DMS114 treated with DMSO at 0.1 percent for 48 hours (cell line): ENCODE measurements around the gene LRMDA.
A peak's percentile ranks its signal among the peaks of the same experiment; 100 is the strongest.

Experiments used
- DNase-seq: peaks from one replicate; lab custom pipeline; 2025; ENCODE audit not compliant: unreplicated experiment; lab: John Stamatoyannopoulos, UW

LRMDA gene

DNA sequence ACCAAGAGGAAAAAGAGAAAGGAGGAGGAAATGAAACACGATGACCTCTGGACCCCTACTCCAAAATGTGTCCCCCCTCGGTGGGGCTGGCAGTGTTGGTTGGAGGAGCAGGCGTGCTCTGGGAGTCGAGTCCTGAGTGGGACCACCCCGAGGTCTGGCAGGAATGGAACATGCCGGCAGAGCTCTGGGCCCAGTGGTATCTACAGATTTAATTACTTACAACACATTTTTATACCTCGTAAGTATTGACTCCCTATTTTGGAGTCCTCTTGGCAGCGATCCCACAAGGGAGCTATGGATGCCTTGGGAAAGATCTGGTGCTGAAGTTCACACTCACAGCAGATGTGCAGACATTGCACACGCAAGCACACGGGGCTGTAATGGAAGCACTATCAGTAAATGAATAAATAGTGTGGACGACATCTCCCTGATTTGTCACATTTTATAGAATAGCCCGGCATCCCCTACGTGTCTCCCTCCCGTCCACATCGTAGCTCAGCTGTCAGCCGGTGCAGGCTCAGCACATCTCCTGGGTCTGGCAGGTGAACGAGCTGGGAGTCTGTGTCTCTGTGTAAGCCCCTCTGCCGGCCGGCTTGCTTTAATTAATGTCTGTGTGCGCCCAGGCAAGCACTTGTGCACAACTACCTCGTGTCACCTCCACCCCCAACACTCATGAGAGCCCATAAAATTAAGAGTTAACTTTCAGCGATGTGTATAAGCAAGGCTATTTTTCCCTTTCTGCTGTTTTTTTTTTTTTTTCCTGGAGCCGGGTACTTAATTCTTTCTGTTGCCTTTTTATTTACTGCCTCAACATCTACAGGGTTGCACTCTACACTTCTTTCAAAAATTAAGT, 603.2 kb downstream of the LRMDA start:
- DNase-seq = no peak

DNA sequence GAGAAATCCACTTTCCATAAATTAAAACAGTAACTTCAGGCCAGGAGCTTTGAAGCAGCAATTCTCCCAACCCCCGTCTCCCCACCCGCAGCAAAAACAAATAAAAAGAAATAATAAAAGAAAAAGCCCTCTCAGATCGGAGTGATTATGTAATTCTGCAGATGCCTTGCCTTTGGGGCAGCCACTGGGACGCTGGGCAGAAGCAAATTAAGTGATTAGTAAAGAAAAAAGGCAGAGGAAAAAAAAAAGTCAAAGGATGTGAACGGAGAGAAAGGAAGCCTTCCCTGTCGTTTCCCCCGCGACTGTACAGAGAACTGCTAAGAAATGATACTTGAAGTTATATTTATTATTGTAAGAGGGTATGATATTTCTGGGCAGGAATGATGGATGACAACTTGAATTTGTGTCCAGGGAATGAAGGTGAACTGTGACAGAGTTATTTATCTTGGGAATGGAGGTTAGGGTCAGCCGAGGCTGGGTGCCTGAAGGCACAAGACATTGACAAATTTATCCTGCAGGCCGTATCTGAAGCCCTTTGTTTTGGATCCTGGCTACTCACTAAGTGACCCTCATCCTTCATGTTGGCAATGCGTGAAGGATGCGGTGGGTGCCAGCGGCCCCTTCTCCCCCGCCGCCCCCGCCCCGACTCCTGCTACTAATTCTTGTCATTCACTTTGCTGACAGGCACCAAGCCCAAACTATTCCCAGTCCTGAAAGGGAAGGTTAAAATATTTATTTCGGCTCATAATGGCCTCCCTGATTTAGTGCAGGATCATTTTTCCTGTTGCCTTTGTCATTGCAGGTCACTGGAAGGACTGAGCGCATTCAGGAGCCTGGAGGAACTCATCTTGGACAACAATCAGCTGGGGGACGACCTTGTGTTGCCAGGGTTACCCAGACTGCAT, 604.0 kb downstream of the LRMDA start:
- DNase-seq = no peak

DNA sequence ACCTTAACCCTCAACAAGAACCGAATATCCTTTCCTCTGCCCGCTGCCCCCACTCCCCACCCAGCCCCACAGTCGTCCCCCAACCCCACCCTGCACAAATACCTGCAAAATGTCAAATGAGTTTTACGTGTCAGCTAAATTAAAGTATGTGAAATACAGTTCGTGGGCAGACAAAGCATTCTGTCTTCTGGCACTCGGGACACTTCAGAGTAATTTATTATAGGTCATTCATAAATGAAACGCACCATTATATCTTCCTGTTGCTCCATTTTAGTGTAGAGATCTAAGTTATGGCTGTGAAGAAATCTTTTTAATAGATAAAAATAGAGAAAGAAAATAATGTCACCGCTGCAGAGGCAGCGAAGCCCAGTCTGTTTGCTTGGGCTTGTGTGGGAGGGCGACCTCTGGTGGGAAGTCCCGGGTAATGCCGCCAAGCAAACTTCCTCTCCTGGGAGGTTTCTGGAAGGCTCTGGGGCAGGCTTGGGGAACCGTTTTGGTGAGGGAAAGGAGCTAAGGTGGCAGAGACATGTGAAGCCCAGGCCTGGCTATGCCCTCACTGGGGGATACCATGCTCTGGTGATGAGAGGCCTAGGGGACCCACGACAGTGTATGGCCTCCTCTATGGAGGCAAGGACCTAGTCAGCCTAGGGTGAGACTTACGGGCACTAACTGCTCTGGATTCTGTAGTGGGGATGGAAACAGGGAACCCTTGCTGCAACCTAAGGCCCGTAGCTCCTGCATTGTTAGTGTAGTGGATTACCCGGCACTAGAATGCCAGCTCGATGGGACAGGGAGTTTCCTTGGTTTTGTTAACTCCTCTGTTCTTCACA, 604.9 kb downstream of the LRMDA start:
- DNase-seq = peak; percentile 43

DNA sequence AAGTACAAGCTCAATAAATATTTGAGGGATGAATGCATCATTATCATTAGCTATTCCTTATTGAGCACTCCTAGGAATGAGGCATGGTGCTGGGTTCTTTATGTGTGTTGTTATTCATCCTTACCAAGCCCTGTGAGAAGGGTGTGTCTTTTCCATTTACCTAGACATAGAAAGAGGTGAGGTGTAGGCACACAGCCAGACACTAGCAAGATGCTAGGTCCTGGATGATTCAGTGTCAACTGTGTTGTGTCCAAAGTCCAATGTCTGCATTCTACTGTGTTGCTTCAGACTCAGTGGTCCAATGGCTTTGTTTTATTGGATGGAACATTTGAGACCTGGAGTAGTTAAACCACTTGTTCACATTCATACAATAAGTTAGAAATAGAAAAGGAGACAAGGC, 605.5 kb downstream of the LRMDA start:
- DNase-seq = no peak

DNA sequence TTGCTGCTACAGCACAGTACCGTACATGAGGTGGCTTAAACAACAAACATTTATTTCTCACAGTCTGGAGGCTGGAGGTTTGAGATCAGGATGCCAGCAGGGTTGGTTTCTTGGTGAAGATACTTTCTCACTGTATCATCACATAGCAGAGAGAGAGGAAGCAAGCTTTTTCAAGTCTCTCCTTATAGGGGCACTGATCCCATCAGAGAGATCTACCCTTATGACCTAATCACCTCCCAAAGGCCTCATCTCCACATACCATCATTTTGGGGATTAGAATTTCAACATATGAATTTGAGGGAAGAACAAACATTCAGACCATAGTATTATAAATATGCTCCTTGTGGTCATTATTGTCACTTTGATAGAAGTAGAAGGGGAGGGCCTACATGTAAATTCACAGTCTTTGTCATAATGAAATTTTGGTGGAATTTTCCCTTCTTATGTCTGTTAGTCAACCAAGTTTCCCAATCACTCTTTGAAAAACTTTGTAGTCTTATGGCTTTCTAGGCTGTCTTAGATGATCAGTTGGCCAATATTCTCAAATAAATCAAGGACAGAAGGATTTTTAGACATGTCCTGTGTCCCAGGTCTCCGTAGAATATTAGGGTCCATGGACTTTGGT, 606.2 kb downstream of the LRMDA start:
- DNase-seq = no peak

DNA sequence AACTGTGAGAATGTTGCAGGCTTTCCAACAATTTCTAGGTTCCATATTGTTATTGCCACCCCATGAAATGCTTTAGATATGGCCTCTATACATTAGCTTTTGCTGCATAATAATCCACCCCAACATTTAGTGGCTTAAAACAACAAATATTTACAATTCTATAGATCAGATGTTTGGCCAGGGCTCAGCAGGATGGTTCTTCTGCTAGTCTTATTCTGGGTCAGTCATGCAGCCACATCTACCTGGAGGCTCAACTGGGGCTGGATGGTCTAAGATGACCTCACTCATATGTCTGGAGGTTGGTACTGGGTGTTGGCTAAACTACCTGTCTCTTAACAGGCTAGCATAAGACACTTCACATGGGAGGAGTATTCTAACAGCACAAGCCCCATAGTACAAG, 607.3 kb downstream of the LRMDA start:
- DNase-seq = no peak

DNA sequence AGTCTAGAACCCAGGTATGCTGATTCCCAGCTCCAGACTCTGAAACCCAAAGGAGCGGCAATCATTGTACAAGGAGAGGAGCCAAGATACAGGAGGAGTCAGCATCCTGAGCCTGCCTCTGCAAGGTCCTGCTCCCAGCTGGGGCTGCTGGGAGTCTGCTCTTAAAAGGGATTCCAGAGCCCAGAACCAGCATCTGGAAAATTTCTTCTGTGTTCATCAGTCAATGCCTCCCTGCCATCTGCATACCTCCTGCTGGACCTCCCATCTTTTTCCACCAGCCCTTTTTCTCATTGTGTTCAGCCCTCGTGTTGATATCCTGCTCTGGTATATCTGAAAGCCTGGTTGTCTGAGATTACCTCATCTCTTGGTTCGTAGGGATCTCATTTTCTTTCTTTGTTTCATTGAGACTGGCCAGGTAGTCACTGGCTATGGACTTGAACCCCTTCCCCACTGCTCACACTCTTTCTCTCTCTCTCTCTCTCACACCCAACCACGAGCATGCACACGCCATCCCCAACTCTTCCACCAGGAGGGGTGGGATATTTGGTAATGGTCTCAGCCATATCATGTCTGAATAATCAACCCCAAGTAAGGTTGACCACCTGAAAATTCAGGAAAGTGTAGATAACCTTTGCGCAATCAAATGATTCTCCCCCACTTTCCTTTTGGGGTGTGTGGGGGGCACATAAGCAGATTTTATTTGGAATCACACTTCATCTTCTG, 608.8 kb downstream of the LRMDA start:
- DNase-seq = no peak

DNA sequence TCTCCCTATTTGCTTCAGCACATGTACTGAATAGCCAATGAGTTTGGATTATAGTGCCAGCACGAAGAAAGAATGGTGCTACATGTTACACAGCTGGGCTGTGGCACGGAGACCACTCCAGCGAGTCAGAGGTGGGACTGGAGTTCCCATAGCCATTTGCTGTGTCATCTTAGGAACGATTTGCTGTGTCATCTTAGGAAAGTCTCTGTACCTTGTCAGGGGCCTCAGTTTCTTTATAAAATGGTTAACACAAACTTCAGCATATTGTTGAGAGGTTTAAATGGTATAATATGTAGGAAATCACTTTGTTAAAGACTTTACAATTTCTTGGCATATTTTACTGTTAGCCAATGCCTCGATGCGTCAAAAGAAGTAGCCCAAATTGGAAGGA, 609.4 kb downstream of the LRMDA start:
- no peak for DNase-seq

DNA sequence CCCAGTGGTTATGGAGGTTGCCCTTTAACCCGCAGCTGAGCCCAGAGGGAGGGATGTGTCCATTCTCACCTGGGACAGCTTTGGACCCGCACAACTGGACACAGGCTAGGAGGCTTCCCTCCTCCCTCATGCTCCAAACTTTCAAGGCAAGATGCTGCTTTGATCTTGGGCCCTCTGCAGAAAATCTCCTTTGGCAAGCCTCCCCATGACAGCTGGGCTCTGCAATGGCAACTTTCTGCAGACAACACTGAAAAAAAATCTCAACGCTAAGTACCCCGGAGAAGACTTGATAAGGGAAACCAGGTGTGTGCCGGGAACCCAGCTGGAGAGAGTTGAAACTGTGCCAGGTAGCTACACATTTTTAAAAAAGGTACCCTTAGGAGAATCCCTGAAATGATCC, 610.1 kb downstream of the LRMDA start:
- DNase-seq = no peak

DNA sequence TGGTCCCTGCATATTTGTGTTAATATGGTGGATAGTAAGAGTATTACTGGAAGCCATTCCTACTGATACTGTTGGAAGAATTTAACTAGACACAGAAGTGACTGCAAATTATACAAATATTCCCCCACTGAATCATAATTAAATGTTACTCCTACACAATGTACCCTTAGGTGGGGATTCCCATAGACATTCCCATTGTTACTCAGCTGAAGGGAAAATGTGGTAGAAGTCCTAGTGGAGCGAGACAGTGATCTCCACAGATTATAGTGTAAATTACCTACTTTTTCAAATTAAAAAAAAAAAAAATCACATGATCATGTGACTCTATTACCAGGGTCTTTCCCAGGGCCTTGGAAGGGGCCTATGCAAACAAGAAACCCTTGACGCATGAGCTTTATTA, 611.8 kb downstream of the LRMDA start:
- no peak for DNase-seq

DNA sequence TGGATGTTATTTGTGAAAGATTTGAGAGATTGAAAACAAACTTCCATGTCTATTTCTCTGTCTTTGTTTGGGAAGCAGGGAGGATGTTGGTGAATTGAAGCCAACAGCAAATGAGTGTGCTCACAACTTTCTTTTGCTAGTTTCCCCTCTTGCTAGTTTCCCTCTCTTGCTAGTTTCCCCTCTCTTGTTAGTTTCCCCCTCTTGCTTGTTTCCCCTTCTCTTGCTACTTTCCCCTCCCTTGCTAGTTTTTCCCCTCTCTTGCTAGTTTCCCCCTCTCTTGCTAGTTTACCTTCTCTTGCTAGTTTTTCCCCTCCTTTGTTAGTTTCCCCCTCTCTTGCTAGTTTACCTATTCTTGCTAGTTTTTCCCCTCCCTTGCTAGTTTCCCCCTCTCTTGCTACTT, 613.3 kb downstream of the LRMDA start:
- no peak for DNase-seq

DNA sequence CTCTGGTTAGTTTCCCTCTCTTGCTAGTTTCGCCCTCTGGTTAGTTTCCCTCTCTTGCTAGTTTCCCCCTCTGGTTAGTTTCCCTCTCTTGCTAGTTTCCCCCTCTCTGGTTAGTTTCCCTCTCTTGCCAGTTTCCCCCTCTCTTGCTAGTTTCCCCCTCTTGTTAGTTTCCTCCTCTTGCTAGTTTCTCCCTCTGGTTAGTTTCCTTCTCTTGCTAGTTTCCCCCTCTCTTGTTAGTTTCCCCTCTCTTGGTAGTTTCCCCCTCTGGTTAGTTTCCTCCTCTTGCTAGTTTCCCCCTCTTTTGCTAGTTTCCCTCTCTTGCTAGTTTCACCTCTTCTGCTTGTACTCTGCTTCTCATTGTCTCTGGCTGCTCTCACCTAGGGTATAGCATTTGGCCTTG, 613.8 kb downstream of the LRMDA start:
- DNase-seq = no peak

DNA sequence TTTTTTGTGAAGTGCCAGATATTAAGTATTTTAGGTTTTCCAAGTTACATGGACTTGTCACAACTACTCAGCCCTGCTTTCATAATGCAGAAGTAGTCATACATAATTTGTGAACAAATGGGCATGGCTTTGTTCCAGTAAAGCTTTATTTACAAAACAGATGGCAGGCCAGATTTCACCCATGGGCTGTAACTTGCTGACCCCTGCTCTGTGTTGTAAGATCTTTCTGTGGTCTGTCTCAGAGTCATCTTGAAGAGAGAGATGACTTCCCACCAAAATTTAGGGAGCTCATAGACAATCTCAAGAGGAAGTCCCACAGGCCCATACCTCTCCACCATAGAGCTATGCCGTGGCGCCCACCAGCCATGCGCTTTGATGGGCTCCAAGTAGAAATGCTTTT, 616.1 kb downstream of the LRMDA start:
- DNase-seq = no peak

DNA sequence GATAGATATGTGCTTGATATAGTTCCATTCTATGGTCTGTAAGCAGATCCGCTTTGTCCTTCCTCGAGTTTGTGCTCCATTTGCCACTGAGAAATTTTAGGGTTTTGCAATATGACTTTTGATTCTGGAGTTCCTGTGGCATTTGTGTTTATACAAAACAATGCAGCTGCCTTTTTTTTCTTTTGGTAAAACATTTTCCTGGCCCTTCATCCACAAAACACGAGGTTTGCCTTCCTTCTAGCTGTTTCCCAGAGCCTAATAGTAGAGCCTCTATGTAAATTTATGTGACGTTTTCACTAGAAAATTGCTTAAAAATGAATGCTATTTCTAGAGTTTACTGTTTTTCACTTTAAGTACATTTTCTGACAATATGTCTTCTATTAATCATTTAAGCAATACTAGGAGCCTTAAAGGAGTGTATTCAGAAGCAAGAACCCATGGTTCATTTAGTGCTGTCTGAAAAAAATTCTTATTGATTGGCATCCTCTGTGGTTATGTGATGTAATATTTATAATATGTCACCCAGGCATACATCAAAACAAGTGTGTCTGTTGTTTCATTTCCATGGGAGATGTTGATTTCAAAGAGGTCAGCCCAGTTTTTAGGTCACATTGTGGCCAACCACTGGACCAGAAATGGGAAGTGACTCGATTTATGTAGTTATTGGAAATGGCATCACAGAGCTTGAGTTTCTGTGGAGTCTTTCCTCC, 618.3 kb downstream of the LRMDA start:
- no peak for DNase-seq

DNA sequence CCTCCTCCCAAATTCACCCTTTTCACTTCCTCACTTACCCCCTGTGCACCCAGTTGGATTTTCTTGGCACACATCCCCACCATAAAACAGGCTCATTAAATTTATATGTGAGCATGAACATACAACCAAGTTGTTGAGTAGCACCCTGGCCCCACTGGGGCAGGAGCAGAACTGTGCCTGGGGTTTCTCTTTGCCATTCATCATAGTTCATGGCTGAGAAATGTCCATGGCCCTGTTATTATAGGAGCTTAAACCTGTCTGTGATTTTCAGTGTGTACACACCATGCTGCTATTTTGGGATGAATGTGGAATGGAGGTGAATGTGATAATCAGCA, 618.8 kb downstream of the LRMDA start:
- no peak for DNase-seq

DNA sequence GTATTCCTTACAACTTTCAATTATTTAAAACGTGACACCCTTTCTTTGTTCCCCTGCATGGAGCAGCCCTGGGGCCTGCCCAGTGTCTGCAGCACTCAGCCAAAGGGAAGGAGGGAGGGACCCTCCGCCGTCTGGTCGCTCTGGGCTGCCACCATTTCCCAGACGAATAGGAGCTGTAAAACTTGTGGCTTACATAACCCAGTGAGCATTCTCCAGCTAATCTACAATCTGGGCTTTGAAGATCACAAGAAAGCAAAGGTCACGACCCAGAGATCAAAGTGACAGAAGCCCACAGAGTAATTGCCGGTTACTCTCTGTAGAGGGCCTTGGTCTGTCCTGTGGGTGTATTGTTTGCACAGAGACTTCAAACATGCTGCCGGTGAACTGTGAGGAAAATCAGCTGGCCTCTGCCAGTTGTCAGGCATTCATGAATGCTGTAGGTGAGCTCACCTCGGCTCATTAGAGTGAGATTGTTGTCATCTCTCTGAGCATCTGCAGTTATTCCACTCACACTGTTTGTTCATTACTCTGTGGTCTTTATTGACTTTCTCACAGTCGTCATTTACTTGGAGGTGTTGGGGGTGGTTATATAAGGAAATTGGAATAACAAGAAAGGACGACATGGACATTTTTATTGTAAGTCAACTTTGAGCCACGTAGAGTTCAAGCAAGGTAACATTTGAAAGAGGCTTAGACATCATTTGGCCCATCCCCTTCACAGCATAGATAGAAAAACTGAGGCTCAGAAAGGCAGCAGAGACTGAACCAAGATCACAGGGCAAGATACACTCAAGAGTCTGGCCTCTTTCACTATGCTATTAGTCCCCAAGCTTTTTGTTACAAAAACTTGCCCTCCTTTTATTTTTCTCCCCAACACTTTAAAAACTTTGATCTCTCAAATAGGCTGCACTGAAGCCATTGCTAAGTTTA, 619.8 kb downstream of the LRMDA start:
- no peak for DNase-seq

DNA sequence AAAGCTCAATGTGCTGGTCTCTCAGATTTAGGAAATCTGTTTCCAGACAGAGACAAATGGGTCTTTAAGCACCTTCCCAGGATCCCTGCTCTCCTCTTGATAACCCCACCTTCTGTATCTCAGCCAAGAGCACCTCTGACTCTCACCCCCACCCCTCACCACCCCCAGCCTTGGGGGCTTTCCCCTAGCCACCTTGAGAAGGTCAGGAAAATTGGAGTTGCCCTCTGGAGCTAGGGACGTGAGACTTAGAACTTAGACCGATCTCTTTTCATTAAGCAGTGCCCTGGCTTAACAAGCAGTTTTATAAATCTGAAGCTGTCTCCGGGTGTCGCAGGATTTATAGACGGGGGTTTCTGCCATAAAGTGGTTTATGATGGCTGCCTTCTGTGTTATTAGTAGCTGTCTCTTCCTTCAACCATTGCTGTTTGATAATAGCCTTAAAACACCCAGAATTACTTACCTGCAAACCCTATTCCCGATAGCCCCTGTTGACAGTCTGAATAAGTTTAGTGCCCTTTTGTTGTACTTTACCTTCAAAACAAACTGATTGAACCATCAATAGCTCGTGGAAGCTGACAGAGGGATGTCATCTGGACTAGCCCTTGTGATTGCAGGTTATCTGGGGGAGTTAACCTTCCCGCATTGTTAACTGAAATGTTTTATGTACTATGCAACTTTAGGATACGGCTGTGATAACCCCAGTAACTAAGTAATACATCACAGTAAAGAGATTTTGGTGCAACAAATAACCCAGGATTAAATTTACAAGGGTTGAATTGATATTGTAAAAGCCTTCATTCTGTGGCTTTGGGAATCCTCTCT, 621.5 kb downstream of the LRMDA start:
- no peak for DNase-seq

DNA sequence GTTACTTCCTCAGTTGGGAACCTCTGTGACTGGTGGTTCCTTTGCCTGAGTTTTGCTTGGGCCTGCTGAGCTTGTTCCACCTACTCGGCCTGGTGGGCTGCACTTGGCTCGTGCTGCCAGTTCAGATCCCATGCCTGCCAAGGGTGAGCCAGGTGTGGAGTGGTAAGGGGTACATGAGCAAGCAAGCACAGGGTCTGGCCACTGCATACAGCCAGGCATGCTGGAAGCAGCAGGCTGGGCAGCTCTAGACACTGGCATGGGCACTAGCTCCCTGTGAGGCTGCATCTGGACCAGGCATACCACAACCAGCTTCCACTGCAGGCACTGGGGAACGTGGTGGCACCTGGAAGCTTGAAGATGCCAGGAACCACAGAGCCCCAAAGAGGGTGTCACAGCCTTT, 624.0 kb downstream of the LRMDA start:
- DNase-seq = no peak
